ENCODE data around the gene TBR1.

DNA sequence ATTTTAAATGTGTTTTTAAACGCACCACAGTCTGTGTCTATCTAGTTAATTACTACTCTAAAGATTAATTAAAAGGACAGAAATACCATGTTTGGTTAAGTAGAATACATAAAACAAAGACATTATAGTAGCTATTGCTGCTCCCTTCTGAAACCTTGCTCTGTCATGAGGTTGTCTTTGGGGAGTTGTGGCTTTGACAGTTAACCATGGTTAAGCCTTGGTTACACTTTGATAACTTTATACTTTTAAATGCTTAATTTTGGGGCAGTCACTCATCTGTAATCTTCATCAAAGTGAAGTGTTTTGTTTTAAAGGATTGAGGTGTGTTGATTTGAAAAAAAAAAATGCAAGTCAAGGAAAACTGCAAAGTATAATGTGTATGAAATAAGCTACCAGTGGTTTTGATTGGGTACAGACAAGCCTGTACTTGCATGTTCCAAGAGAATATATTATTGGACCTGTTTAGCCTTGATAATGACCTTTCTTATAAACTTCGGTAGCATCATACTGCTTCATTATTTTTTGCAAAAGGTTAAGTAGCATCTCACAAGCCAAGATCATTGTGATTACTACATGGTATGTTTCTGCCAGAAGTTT is 29.8 kb upstream of the TBR1 start:
- TF ChIP-seq, protein P1, sequence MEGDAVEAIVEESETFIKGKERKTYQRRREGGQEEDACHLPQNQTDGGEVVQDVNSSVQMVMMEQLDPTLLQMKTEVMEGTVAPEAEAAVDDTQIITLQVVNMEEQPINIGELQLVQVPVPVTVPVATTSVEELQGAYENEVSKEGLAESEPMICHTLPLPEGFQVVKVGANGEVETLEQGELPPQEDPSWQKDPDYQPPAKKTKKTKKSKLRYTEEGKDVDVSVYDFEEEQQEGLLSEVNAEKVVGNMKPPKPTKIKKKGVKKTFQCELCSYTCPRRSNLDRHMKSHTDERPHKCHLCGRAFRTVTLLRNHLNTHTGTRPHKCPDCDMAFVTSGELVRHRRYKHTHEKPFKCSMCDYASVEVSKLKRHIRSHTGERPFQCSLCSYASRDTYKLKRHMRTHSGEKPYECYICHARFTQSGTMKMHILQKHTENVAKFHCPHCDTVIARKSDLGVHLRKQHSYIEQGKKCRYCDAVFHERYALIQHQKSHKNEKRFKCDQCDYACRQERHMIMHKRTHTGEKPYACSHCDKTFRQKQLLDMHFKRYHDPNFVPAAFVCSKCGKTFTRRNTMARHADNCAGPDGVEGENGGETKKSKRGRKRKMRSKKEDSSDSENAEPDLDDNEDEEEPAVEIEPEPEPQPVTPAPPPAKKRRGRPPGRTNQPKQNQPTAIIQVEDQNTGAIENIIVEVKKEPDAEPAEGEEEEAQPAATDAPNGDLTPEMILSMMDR (IDR thresholded peaks at IDR 0.05) = no peak
- no peak for TF ChIP-seq POLR2A (IDR thresholded peaks at IDR 0.05)

Data from lower leg skin (tissue), 3 donors.